Heart left ventricle (tissue), 16 donors: Measurements from ENCODE around the gene SCEL. TPM values are rescaled to one million over a fixed set of nuclear protein-coding genes. Genes with fewer than 3 reads are reported as not detected.

ENCODE experiments used
- ATAC-seq, 4 donors: fragments of 200-7000 bp; cut with Tn5 transposase; one replicate each; pipeline ENCODE4 v1.9.1; 2020 to 2022; ENCODE audit warnings: moderate library complexity in 4 of 4, mild to moderate bottlenecking in 3 of 4, moderate number of reproducible peaks in 1 of 4
- DNase-seq, 5 donors: peaks; one replicate each; pipeline ENCODE4 v3.0.0-alpha.2; 2020
- H3K27ac ChIP-seq, 12 donors: fragments of 200-600 bp; sonication (generic) in 4 of 12; one replicate each; pipeline versions ENCODE4 v1.5.0 to v1.8.0; 2016 to 2022; ENCODE audit warnings: mild to moderate bottlenecking in 2 of 12
- H3K27me3 ChIP-seq, 9 donors: fragments of 200-600 bp; sonication (generic) in 2 of 9; one replicate each; pipeline versions ENCODE4 v1.5.1 to v1.8.0; 2016 to 2022; ENCODE audit warnings: mild to moderate bottlenecking in 3 of 9
- H3K36me3 ChIP-seq, 9 donors: fragments of 200-600 bp; sonication (generic) in 2 of 9; one replicate each; pipeline versions ENCODE4 v1.5.0 to v1.8.0; 2018 to 2022; ENCODE audit warnings: mild to moderate bottlenecking in 2 of 9
- H3K4me1 ChIP-seq, 12 donors: fragments of 200-600 bp; sonication (generic) in 4 of 12; one replicate each; pipeline versions ENCODE4 v1.5.0 to v1.8.0; 2016 to 2022; ENCODE audit warnings: mild to moderate bottlenecking in 3 of 12
- H3K4me3 ChIP-seq, 12 donors: fragments of 200-600 bp; sonication (generic) in 4 of 12; one replicate each; pipeline versions ENCODE4 v1.5.0 to v1.8.0; 2017 to 2022; ENCODE audit warnings: mild to moderate bottlenecking in 9 of 12, moderate library complexity in 4 of 12
- H3K9me3 ChIP-seq, 12 donors: fragments of 200-600 bp; sonication (generic) in 4 of 12; one replicate each; pipeline versions ENCODE4 v1.5.0 to v1.8.0; 2016 to 2022; ENCODE audit warnings: mild to moderate bottlenecking in 1 of 12
- POLR2A ChIP-seq, 2 donors: fragments of 450-650 bp; IDR thresholded peaks; one replicate each; pipeline ENCODE4 v1.6.1; 2017; ENCODE audit warnings: antibody characterized with exemption in 2 of 2, mild to moderate bottlenecking in 2 of 2, moderate library complexity in 2 of 2
- WGBS, 4 donors: extraction: QIAGEN DNeasy Blood & Tissue Kit in 2 of 4; methylation state at CpG; one replicate each; pipeline versions ENCODE4 v1.1.5 to v1.1.7; 2013 to 2018; 5-methylcytosine and 5-hydroxymethylcytosine counted together
- intact Hi-C, 10 donors: fragments of 100-400 bp; cut with DNase I; formaldehyde crosslinking; loops; one replicate each; pipeline versions ENCODE4 v1.11.1 to v1.14.2; 2022
- polyA plus RNA-seq, 2 donors: library from polyadenylated mRNA; stranded (reverse); fragments of 200-250 nt; gene quantifications; one replicate each; pipeline ENCODE4 v1.2.3, GENCODE V29; 2013
- total RNA-seq, 9 donors: library from RNA; depleted of rRNA in 2 of 9; stranded (reverse); fragments of >200 nt in 2 of 9; fragmentation: NEBNext Ultra II Directional in 3 of 9; extraction: Animal tissue kit (Norgen Biotek cat#: 25700) in 3 of 9; gene quantifications; one replicate each; pipeline versions ENCODE4 v1.1.0 to v1.2.4, GENCODE V29; 2016 to 2023
- TF ChIP-seq, protein P1 (sequence below), 12 donors: fragments of 200-600 bp; sonication (generic) in 4 of 12; IDR thresholded peaks; one replicate each; pipeline versions ENCODE4 v1.5.0 to v1.8.0; 2018 to 2022; ENCODE audit warnings: antibody characterized with exemption in 12 of 12, mild to moderate bottlenecking in 5 of 12
- donor health status: ischemic (EF 13 %, LVEDD 7.1; RV severe dilation, severe dysfunction).
- donor health status: healthy with polysubstance abuse.
- donor health status: DM: no; HTN: yes; CAD: no.
- donor health status: DM: no; HTN: no; CAD: no.
- donor health status: ischemic (EF 25% LVEDD 6.9; RV normal size, moderate dysfunction).
- donor health status: ischemic (EF 25% LVEDD 5.7; RV mildly dilated, moderate dysfunction).
- donor health status: healthy.
- donor health status: DM: yes; HTN: yes; CAD: no.
- donor health status: ischemic (EF 35%, LVEDD 5.7; RV mildly dilated, moderate dysfunction).
- donor health status: nonischemic (EF 11% LVEDD 7.7; RV severe dilation, severe dysfunction).
- donor health status: DM: yes; HTN: yes; CAD: no.
- donor health status: PGD.
- donor health status: ischemic (EF 29% LVEDD 5.4; RV normal size, mild dysfunction).
- donor health status: nonischemic (EF 23%, LVEDD 6.1; RV moderate dilation, normal function).

SCEL gene
- total and polyA plus RNA-seq, 11 donors: 0.04 to 2.0 TPM; not detected in 9

DNA sequence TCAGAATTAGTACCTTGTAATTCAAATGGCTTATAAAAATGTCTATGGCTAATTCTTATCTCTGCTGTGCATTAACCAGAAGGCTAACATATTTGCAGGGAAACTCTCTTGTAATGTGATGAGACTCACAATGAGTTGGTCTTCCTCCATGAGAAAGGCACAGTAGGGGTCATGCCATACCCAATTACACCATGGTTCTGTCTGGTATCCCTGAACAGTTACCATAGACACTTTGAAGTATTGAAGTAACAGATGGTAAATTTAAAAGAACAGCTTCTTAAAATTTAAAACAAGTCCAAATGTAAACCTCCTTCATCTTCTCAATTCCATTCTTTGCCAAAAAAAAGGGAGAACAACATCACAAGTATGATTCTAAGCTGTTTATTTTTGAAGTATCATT, 139.3 kb downstream of the SCEL start:
- DNase-seq (no peak), ATAC-seq (no peak)
- TF ChIP-seq, protein P1, sequence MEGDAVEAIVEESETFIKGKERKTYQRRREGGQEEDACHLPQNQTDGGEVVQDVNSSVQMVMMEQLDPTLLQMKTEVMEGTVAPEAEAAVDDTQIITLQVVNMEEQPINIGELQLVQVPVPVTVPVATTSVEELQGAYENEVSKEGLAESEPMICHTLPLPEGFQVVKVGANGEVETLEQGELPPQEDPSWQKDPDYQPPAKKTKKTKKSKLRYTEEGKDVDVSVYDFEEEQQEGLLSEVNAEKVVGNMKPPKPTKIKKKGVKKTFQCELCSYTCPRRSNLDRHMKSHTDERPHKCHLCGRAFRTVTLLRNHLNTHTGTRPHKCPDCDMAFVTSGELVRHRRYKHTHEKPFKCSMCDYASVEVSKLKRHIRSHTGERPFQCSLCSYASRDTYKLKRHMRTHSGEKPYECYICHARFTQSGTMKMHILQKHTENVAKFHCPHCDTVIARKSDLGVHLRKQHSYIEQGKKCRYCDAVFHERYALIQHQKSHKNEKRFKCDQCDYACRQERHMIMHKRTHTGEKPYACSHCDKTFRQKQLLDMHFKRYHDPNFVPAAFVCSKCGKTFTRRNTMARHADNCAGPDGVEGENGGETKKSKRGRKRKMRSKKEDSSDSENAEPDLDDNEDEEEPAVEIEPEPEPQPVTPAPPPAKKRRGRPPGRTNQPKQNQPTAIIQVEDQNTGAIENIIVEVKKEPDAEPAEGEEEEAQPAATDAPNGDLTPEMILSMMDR (IDR thresholded peaks at IDR 0.05): no peak
- intact Hi-C loops: no loop called here
- H3K27me3 ChIP-seq: peaks cover 0 to 6% (median 0%) of the 10 kb centered on the region in 9 donors
- no peak overlapping the region for H3K27ac ChIP-seq
- no peaks in the 10 kb centered on the region for H3K4me1 ChIP-seq
- peaks cover 0 to 15% (median 0%) of the 10 kb centered on the region in 12 donors for H3K9me3 ChIP-seq
- no peak overlapping the region for H3K4me3 ChIP-seq
- H3K36me3 ChIP-seq: no peaks in the 10 kb centered on the region

DNA sequence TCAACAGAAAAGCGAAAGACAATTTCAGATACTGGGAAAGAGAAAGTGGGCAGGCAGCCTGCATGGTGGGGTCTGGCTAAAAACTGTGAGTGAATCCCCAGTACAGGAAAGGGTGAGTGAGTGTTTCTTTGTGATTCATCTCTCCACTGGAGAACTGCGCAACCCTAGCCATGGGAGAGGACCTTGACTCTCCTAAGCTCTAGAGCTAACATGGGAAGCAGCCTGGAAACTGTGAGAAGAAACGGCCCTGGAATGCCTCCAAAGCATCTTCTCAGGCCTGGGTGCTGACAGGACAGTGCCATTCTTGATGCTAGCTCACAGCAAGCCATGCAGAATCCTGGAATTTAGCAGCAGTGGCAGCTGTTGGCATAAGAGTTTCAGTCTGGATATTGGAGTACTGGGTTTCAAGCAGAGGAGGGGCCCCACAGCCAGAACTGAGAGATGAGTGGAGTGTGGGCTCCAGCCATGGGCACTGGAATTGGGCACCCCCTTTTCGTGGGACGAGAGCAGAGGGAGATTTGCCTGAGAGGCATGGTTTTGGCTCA, 143.3 kb downstream of the SCEL start:
- WGBS, 4 donors: 52 to 68% (median 65%) methylated on average over 5 of the region's 5 CpGs
- Histone ChIP-seq H3K36me3 (no peaks in the 10 kb centered on the region), H3K27me3 (peaks cover 0 to 3% (median 0%) of the 10 kb centered on the region in 9 donors), H3K9me3 (peaks cover 0 to 14% (median 0%) of the 10 kb centered on the region in 12 donors), H3K4me1 (no peaks in the 10 kb centered on the region), H3K27ac (no peak overlapping the region), H3K4me3 (no peak overlapping the region)
- no peak for ATAC-seq
- intact Hi-C loops: no loop called here
- DNase-seq: no peak
- TF ChIP-seq, protein P1 (IDR thresholded peaks at IDR 0.05): no peak
- no peak for TF ChIP-seq POLR2A (IDR thresholded peaks at IDR 0.05)

DNA sequence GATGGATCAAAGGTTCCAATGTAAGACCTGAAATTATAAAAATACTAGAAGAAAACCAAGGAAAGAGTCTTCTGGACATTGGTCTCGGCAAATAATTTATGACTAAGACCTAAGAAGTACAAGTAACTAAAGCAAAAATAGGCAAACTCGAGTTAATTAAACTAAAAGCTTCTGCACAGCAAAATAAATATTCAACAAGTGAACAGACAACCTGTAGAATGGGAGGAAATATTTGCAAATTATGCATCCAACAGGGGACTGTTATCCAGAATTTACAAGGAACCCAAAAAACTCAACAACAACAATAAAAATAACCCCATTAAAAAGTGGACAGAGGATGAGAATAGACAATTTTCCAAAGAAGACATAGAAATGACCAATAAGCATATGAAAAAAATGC, 152.3 kb downstream of the SCEL start:
- H3K36me3 ChIP-seq: no peaks in the 10 kb centered on the region
- peaks cover 0 to 11% (median 0%) of the 10 kb centered on the region in 12 donors for H3K9me3 ChIP-seq
- no peaks in the 10 kb centered on the region for H3K4me1 ChIP-seq
- WGBS, 4 donors: 68 to 82% (median 71%) methylated on average over 2 of the region's 2 CpGs
- no peaks in the 10 kb centered on the region for H3K27me3 ChIP-seq
- no peak overlapping the region for H3K4me3 ChIP-seq
- ATAC-seq (no peak), DNase-seq (no peak)
- intact Hi-C loops: no loop called here
- TF ChIP-seq, protein P1 (IDR thresholded peaks at IDR 0.05): no peak
- no peak for TF ChIP-seq POLR2A (IDR thresholded peaks at IDR 0.05)
- H3K27ac ChIP-seq: no peak overlapping the region

- Histone ChIP-seq H3K27ac (no peak overlapping the region), H3K36me3 (no peaks in the 10 kb centered on the region), H3K9me3 (peaks cover 0 to 4% (median 0%) of the 10 kb centered on the region in 12 donors), H3K4me3 (no peak overlapping the region), H3K27me3 (no peaks in the 10 kb centered on the region), H3K4me1 (peaks cover 0 to 5% (median 0%) of the 10 kb centered on the region in 12 donors)
- WGBS, 4 donors: 66 to 75% (median 71%) methylated on average over 1 of the region's 1 CpG
- ATAC-seq (no peak), DNase-seq (no peak)
- intact Hi-C loops: loop anchor here in 1 of 10 donors (10.0 kb wide), 1 partner anchor 657 kb away; no protein-coding TSS in a partner anchor
- no peak for TF ChIP-seq POLR2A (IDR thresholded peaks at IDR 0.05)
- TF ChIP-seq, protein P1 (IDR thresholded peaks at IDR 0.05): no peak
Measured at GRCh38 chr13:77691871-77692270, 156.4 kb downstream of the SCEL start.
